CD14-positive monocyte (primary cell): ENCODE data around the gene TAF13. TPM values are rescaled to one million over a fixed set of nuclear protein-coding genes. Genes with fewer than 3 reads are reported as not detected.

Source experiments
- DNase-seq, 3 donors: peaks; one replicate each; pipeline ENCODE4 v3.0.0-alpha.2; 2011 to 2022
- H2AFZ ChIP-seq: 2 replicates; pipeline ENCODE4 v1.6.0; 2012; ENCODE audit warnings: mild to moderate bottlenecking, low read depth, low read length, inconsistent platforms; ENCODE audit not compliant: insufficient read depth, poor library complexity, severe bottlenecking
- H3K27ac ChIP-seq, 2 donors: 1 replicate in 1 of 2; 2 replicates in 1 of 2; pipeline ENCODE4 v1.5.1; 2012 to 2013; ENCODE audit warnings: low read length in 2 of 2, control low read depth in 1 of 2, inconsistent platforms in 1 of 2, low read depth in 1 of 2, mild to moderate bottlenecking in 1 of 2
- H3K27me3 ChIP-seq, 2 donors: one replicate each; pipeline versions ENCODE4 v1.6.0 to v1.6.1; 2011 to 2013; ENCODE audit warnings: low read length in 2 of 2; ENCODE audit not compliant: control insufficient read depth in 2 of 2, insufficient read depth in 2 of 2
- H3K36me3 ChIP-seq, 2 donors: replicated peaks in 1 of 2; 1 replicate in 1 of 2; 2 replicates in 1 of 2; pipeline versions ENCODE4 v1.5.1 to v1.6.1; 2012 to 2013; ENCODE audit warnings: low read length in 2 of 2, control low read depth in 1 of 2, inconsistent platforms in 1 of 2, mild to moderate bottlenecking in 1 of 2; ENCODE audit not compliant: insufficient read depth in 2 of 2, control insufficient read depth in 1 of 2
- H3K4me1 ChIP-seq, 2 donors: 1 replicate in 1 of 2; 2 replicates in 1 of 2; pipeline versions ENCODE4 v1.5.1 to v1.6.1; 2012 to 2013; ENCODE audit warnings: low read length in 2 of 2, control low read depth in 1 of 2, inconsistent platforms in 1 of 2, mild to moderate bottlenecking in 1 of 2, moderate library complexity in 1 of 2; ENCODE audit not compliant: insufficient read depth in 2 of 2, control insufficient read depth in 1 of 2
- H3K4me2 ChIP-seq: replicated peaks from 2 replicates; pipeline ENCODE3; 2012; ENCODE audit warnings: low read length, moderate library complexity, mild to moderate bottlenecking; ENCODE audit not compliant: poor library complexity, severe bottlenecking; ENCODE audit errors: extremely low read depth
- H3K4me3 ChIP-seq, 3 experiments: fragments of 200-600 bp in 1 of 3; sonication (generic) in 1 of 3; replicated peaks in 1 of 3; 1 replicate in 2 of 3; 2 replicates in 1 of 3; pipeline ENCODE4 v1.5.1; 2011 to 2013; ENCODE audit warnings: low read length in 3 of 3, mild to moderate bottlenecking in 3 of 3, control low read depth in 2 of 3, low read depth in 2 of 3, inconsistent platforms in 1 of 3, moderate library complexity in 1 of 3
- H3K79me2 ChIP-seq: 2 replicates; pipeline ENCODE4 v1.6.0; 2012; ENCODE audit warnings: mild to moderate bottlenecking, control low read depth, inconsistent platforms, low read length, moderate library complexity; ENCODE audit not compliant: insufficient read depth
- H3K9ac ChIP-seq: 2 replicates; pipeline ENCODE4 v1.6.0; 2017; ENCODE audit warnings: low read length, mild to moderate bottlenecking; ENCODE audit not compliant: insufficient read depth, poor library complexity, severe bottlenecking
- H3K9me3 ChIP-seq, 2 donors: replicated peaks in 1 of 2; 1 replicate in 1 of 2; 2 replicates in 1 of 2; pipeline versions ENCODE4 v1.5.1 to v1.6.1; 2012 to 2013; ENCODE audit warnings: low read length in 2 of 2, control low read depth in 1 of 2; ENCODE audit not compliant: control insufficient read depth in 1 of 2, insufficient read depth in 1 of 2
- H4K20me1 ChIP-seq: 2 replicates; pipeline ENCODE4 v1.6.0; 2012; ENCODE audit warnings: mild to moderate bottlenecking, low read length, control low read depth, moderate library complexity; ENCODE audit not compliant: insufficient read depth
- H3K27ac Mint-ChIP-seq, 7 donors: one replicate each; pipeline ENCODE4 v1.8.0; 2020; ENCODE audit warnings: mild to moderate bottlenecking in 7 of 7, mixed read lengths in 7 of 7, moderate library complexity in 6 of 7, inconsistent platforms in 2 of 7
- H3K27me3 Mint-ChIP-seq, 3 donors: one replicate each; pipeline ENCODE4 v1.8.0; 2021 to 2022; ENCODE audit warnings: low read depth in 3 of 3, mild to moderate bottlenecking in 3 of 3, mixed read lengths in 3 of 3, moderate library complexity in 3 of 3, inconsistent platforms in 1 of 3
- H3K36me3 Mint-ChIP-seq, 2 donors: one replicate each; pipeline ENCODE4 v1.8.0; 2020; ENCODE audit warnings: mixed read lengths in 2 of 2, inconsistent platforms in 1 of 2, mild to moderate bottlenecking in 1 of 2
- H3K4me1 Mint-ChIP-seq: one replicate; pipeline ENCODE4 v1.8.0; 2020; ENCODE audit warnings: mild to moderate bottlenecking, mixed read lengths
- H3K4me3 Mint-ChIP-seq, 2 donors: one replicate each; pipeline ENCODE4 v1.8.0; 2020; ENCODE audit warnings: mild to moderate bottlenecking in 2 of 2, mixed read lengths in 2 of 2, moderate library complexity in 1 of 2
- H3K9me3 Mint-ChIP-seq, 7 donors: one replicate each; pipeline ENCODE4 v1.8.0; 2020 to 2022; ENCODE audit warnings: mixed read lengths in 7 of 7, mild to moderate bottlenecking in 6 of 7, moderate library complexity in 6 of 7, inconsistent platforms in 2 of 7
- CTCF ChIP-seq: fragments of 200-600 bp; IDR thresholded peaks from one replicate; pipeline ENCODE4 v1.8.0; 2022; ENCODE audit warnings: antibody characterized with exemption, mild to moderate bottlenecking
- WGBS: methylation state at CpG from one replicate; pipeline ENCODE4 v1.1.5; 2013; ENCODE audit warnings: missing lambda C conversion rate; ENCODE audit not compliant: insufficient coverage; 5-methylcytosine and 5-hydroxymethylcytosine counted together
- intact Hi-C, 2 donors: fragments of 100-400 bp; cut with micrococcal nuclease; formaldehyde crosslinking; loops; one replicate each; pipeline versions ENCODE4 v1.15.0 to v1.15.1; 2023
- polyA plus RNA-seq, 3 donors: library from polyadenylated mRNA; depleted of rRNA in 1 of 3; unstranded in 2 of 3; stranded (reverse) in 1 of 3; fragments of 300-500 nt in 2 of 3; fragments of >200 nt in 1 of 3; fragmentation: Illumina TruSeq in 2 of 3; gene quantifications; 1 replicate in 2 of 3; 2 replicates in 1 of 3; pipeline ENCODE4 v1.2.3, GENCODE V29; 2012 to 2021

The TAF13 gene
- polyA plus RNA-seq, 3 donors, result 1.2 to 17.7 (median 5.2) TPM

GRCh38 chr1:109091078-109091838 lies 15.5 kb upstream of the TAF13 start:
- H4K20me1 ChIP-seq, result peaks cover 8% of the 10 kb centered on the region
- H3K36me3 ChIP-seq, result peaks cover 32 to 38% of the 10 kb centered on the region in 2 donors
- Mint-ChIP-seq H3K27ac (peak overlapping the region; percentile 98 to 99 (median 99)), H3K4me3 (peak overlapping the region; percentile 86 to 98), H3K36me3 (peaks cover 34 to 43% of the 10 kb centered on the region in 2 donors), H3K27me3 (peaks cover 0 to 2% (median 0%) of the 10 kb centered on the region in 3 donors), H3K4me1 (peaks cover 40% of the 10 kb centered on the region), H3K9me3 (peaks cover 0 to 5% (median 0%) of the 10 kb centered on the region in 7 donors)
- H3K4me2 ChIP-seq, result peak overlapping the region; percentile 91
- peak overlapping the region; percentile 78 for H2AFZ ChIP-seq
- peak overlapping the region; percentile 96 to 98 for H3K27ac ChIP-seq
- peak overlapping the region; percentile 80 to 97 (median 81) for H3K4me3 ChIP-seq
- peak overlapping the region; percentile 82 for H3K9ac ChIP-seq
- peaks cover 35 to 44% of the 10 kb centered on the region in 2 donors for H3K4me1 ChIP-seq
- WGBS, result 0% methylated on average over 3 of the region's 13 CpGs
- intact Hi-C loops, result loop anchor here in 1 of 2 donors (2.0 to 5.0 kb wide), 2 partner anchors 16 to 49 kb away; partner anchors contain the start of gene WDR47
- peaks cover 58% of the 10 kb centered on the region for H3K79me2 ChIP-seq
- H3K27me3 ChIP-seq, result no peaks in the 10 kb centered on the region
- no peaks in the 10 kb centered on the region for H3K9me3 ChIP-seq
- DNase-seq, result peak in 2 of 3 donors; percentile 39 to 49
- no peak for TF ChIP-seq CTCF

- Mint-ChIP-seq H3K4me1 (peaks cover 41% of the 10 kb centered on the region), H3K36me3 (peaks cover 26 to 37% of the 10 kb centered on the region in 2 donors), H3K9me3 (peaks cover 0 to 5% (median 0%) of the 10 kb centered on the region in 7 donors), H3K4me3 (peak within 1 kb of the TSS; percentile 86 to 98), H3K27me3 (peaks cover 0 to 2% (median 0%) of the 10 kb centered on the region in 3 donors), H3K27ac (peak within 1 kb of the TSS; percentile 98 to 99 (median 99))
- no peak for TF ChIP-seq CTCF
- DNase-seq, result peak; percentile 86 to 92 (median 92)
- Histone ChIP-seq H3K9me3 (no peaks in the 10 kb centered on the region), H3K9ac (peak within 1 kb of the TSS; percentile 82), H3K4me1 (peaks cover 35 to 44% of the 10 kb centered on the region in 2 donors), H3K79me2 (peaks cover 49% of the 10 kb centered on the region), H4K20me1 (peaks cover 7% of the 10 kb centered on the region), H3K4me3 (peak within 1 kb of the TSS; percentile 80 to 97 (median 81)), H3K36me3 (peaks cover 23 to 30% of the 10 kb centered on the region in 2 donors), H2AFZ (peak within 1 kb of the TSS; percentile 78), H3K27me3 (no peaks in the 10 kb centered on the region), H3K4me2 (peak within 1 kb of the TSS; percentile 91), H3K27ac (peak within 1 kb of the TSS; percentile 96 to 98)
- intact Hi-C loops, result loop anchor here (1.0 to 5.0 kb wide), 3 partner anchors 9 to 48 kb away; partner anchors contain the start of gene WDR47 (in 1 of the 2)
- 1% methylated on average over 45 of the region's 67 CpGs for WGBS
These were observed 14.6 kb upstream of the TAF13 start, which contains the start of gene TMEM167B for GRCh38 chr1:109090196-109091077. TMEM167B (plus strand) TSS chr1:109090764; CDS start chr1:109090873, 109 bp downstream.
